ENCODE measurements around the gene NTHL1.

DNA sequence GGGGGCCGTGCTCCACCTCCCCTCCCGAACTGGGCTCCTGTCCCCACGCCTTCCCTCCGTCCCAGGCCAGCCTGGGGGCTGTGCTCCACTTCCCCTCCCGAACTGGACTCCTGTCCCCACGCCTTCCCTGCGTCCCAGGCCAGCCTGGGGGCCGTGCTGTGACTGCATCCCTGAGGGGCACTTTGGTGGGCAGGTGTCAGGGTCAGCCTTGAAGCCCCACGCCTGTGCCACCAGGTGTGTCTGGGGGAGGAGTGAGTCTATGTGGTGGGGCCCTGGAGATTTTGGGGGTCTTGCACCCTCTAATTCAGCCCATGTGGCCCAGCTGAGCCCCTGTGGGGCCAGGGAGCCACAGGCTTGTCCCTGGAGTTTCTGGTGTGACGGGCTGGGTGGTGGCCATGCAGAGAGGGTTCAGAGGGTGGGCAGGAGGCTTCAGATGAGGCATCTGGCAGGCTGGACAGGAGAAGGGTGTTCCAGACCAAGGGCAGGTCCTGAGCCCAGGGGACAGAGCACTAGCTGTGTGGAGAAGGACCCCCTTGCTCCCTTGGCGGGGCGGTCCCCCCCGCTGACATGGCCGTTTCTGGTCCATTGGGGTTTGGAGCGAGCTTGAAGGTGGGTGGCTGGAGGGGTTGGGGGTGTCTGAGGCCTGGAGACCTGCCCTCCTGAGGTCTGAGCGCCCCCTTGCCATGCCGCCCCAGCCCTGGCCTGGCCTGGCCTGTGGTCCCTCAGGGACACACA, 12.8 kb downstream of the NTHL1 start:
- TF ChIP-seq NR2C2 (IDR thresholded peaks at IDR 0.05; ENCODE audit: borderline replicate concordance, control insufficient read depth, insufficient read length, low read depth): no peak
- no peak for TF ChIP-seq EZH2 (IDR thresholded peaks at IDR 0.05; ENCODE audit: borderline replicate concordance, control insufficient read depth, low read depth, low read length)
